ENCODE results near the gene PAPSS1. TPM values are rescaled to one million over a fixed set of nuclear protein-coding genes. Genes with fewer than 3 reads are reported as not detected.

Gene PAPSS1
- total and polyA plus RNA-seq, 2 experiments from 2014 or later = 25.4 to 40.6 TPM

DNA sequence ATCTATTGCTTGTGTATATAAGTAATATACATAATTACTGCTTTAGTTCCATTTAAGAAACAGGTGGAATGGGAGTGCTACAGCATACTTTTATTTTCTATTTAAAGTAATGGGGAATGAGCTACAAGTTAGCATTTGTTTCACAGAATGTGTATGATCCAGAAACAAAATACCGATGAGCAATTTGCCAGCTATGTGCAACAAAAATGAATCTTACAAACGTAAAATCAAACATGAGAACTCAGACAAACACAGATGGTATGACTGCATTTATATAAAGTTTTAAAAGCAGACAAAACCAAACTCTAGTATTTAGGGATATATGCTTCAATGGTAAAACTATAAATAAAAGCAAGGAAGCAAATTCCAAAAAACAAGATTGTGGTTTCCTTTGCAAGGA lies 141.7 kb downstream of the PAPSS1 start:
- no peak overlapping the region for H3K27ac ChIP-seq
- no peaks in the 10 kb centered on the region for H3K36me3 ChIP-seq
- no peaks in the 10 kb centered on the region for H3K27me3 ChIP-seq
- H3K4me3 ChIP-seq = no peak overlapping the region
- H3K9me3 ChIP-seq (ENCODE audit: low read depth) = no peaks in the 10 kb centered on the region
- TF ChIP-seq, protein P1, sequence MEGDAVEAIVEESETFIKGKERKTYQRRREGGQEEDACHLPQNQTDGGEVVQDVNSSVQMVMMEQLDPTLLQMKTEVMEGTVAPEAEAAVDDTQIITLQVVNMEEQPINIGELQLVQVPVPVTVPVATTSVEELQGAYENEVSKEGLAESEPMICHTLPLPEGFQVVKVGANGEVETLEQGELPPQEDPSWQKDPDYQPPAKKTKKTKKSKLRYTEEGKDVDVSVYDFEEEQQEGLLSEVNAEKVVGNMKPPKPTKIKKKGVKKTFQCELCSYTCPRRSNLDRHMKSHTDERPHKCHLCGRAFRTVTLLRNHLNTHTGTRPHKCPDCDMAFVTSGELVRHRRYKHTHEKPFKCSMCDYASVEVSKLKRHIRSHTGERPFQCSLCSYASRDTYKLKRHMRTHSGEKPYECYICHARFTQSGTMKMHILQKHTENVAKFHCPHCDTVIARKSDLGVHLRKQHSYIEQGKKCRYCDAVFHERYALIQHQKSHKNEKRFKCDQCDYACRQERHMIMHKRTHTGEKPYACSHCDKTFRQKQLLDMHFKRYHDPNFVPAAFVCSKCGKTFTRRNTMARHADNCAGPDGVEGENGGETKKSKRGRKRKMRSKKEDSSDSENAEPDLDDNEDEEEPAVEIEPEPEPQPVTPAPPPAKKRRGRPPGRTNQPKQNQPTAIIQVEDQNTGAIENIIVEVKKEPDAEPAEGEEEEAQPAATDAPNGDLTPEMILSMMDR (IDR thresholded peaks at IDR 0.05; ENCODE audit: low read depth, low read length) = no peak
- DNase-seq (ENCODE audit: low read depth in 1 of 2, low spot score in 1 of 2) = no peak
- no peaks in the 10 kb centered on the region for H3K4me1 ChIP-seq (ENCODE audit: low read depth)

DNA sequence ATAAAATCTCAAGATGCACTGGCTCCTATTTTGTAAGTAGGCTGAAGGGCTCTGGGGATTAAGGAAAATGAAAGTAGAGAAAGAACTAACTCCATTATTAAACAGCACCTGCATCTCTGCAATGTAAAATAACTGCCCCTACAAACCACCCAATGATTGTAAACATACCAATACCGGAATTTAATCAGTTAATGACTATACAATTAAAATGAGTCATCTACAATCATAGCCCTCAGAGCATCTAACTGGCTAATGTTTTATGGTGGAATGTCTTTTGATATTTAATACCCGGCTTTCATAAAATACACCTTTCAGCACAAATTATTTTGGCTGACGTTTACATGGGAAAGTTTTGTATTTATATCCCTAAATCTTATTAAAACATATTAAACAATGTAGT lies 142.3 kb downstream of the PAPSS1 start:
- Histone ChIP-seq H3K27me3 (no peaks in the 10 kb centered on the region), H3K4me3 (no peak overlapping the region), H3K4me1 (ENCODE audit: low read depth) (no peaks in the 10 kb centered on the region), H3K36me3 (no peaks in the 10 kb centered on the region), H3K9me3 (ENCODE audit: low read depth) (no peaks in the 10 kb centered on the region), H3K27ac (no peak overlapping the region)
- no peak for DNase-seq (ENCODE audit: low read depth in 1 of 2, low spot score in 1 of 2)
- TF ChIP-seq, protein P1 (IDR thresholded peaks at IDR 0.05; ENCODE audit: low read depth, low read length) = no peak

DNA sequence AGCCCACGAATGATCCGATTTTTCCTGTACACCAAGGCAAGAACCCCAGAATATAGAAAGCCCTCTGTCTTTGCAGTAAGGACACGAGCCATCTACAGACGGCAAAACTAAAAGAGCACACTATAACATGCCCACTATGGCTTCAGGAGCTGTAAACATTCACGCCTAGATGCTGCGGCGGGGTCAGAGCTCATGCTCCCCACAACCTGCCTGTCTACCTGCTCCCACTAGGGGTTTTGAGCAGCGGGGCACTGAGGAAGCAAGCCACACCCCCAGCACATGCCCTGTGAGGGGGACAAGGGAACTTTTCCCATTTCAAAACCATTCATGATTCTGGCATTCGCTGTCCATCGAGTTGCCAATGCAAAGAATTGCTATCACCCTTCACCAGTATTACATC lies 144.8 kb downstream of the PAPSS1 start:
- Histone ChIP-seq H3K9me3 (ENCODE audit: low read depth) (no peaks in the 10 kb centered on the region), H3K27ac (no peak overlapping the region), H3K4me1 (ENCODE audit: low read depth) (no peaks in the 10 kb centered on the region), H3K27me3 (no peaks in the 10 kb centered on the region), H3K36me3 (no peaks in the 10 kb centered on the region), H3K4me3 (no peak overlapping the region)
- no peak for DNase-seq (ENCODE audit: low read depth in 1 of 2, low spot score in 1 of 2)
- TF ChIP-seq, protein P1 (IDR thresholded peaks at IDR 0.05; ENCODE audit: low read depth, low read length) = no peak

DNA sequence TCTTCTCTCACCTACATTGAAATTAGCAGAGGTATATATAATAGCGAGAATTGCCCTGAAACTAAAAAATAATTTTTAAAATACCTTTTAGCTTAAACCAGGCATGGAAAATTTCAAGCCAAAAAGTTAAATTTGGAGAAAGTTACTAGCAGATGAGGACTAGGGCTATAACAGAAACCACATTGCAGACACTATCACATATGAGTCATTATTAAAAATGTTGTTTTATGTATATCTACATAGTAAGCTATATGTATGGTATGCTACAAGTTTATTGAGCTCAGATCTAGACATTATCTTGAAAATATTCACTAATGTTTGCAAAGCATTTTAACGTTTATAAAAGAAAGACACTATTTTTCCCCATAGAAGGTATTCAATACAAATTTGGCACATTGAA lies 147.8 kb downstream of the PAPSS1 start:
- no peak overlapping the region for H3K4me3 ChIP-seq
- no peaks in the 10 kb centered on the region for H3K27me3 ChIP-seq
- H3K27ac ChIP-seq = no peak overlapping the region
- TF ChIP-seq, protein P1 (IDR thresholded peaks at IDR 0.05; ENCODE audit: low read depth, low read length) = no peak
- H3K9me3 ChIP-seq (ENCODE audit: low read depth) = no peaks in the 10 kb centered on the region
- no peak for DNase-seq (ENCODE audit: low read depth in 1 of 2, low spot score in 1 of 2)
- no peaks in the 10 kb centered on the region for H3K4me1 ChIP-seq (ENCODE audit: low read depth)
- H3K36me3 ChIP-seq = no peaks in the 10 kb centered on the region

DNA sequence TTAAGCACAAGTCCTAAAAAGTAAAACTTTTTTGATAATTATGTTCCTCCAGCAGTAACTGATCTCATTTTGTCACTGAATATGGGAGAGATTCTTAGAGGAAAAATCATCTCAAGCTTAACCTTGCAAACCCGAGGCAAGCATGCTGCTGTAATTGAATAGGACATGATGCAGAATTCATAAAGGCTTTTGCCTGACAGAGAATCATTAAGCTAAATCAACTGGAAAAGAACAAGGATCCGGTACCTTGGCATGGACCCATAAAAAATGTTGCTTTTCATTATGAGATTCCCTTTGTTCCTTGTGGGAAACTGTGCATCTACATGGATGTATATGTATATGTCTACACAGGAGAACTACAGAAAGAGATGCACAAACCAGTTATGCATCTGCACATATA lies 149.1 kb downstream of the PAPSS1 start:
- Histone ChIP-seq H3K4me3 (no peak overlapping the region), H3K9me3 (ENCODE audit: low read depth) (no peaks in the 10 kb centered on the region), H3K27me3 (no peaks in the 10 kb centered on the region), H3K27ac (no peak overlapping the region), H3K36me3 (no peaks in the 10 kb centered on the region), H3K4me1 (ENCODE audit: low read depth) (no peaks in the 10 kb centered on the region)
- no peak for DNase-seq (ENCODE audit: low read depth in 1 of 2, low spot score in 1 of 2)
- TF ChIP-seq, protein P1 (IDR thresholded peaks at IDR 0.05; ENCODE audit: low read depth, low read length) = no peak

DNA sequence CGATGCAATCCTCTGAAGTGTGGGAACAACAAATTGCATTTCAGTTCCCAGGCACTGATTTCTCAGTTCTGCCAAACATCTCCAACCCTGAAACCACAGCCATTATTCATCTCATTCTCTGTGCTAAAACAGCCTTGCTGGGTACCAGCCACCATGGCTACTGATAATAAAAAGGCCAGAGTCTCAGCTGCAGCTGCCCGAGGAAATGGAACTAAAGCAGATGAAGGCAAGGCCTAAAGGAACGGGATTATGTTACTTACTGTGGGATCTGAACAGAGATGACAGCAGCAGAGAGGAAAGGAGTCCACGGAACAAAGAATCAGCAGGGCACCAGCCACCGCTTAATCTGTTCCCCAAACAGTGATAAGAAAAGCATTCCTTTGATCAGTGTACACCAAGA lies 155.7 kb downstream of the PAPSS1 start:
- Histone ChIP-seq H3K36me3 (no peaks in the 10 kb centered on the region), H3K27ac (no peak overlapping the region), H3K4me1 (ENCODE audit: low read depth) (no peaks in the 10 kb centered on the region), H3K9me3 (ENCODE audit: low read depth) (peaks cover 3% of the 10 kb centered on the region), H3K27me3 (no peaks in the 10 kb centered on the region), H3K4me3 (no peak overlapping the region)
- TF ChIP-seq, protein P1 (IDR thresholded peaks at IDR 0.05; ENCODE audit: low read depth, low read length) = no peak
- DNase-seq (ENCODE audit: low read depth in 1 of 2, low spot score in 1 of 2) = peak in 1 of 2 donors; percentile 65
